ENCODE results near the gene EXOC8.
"Not testable (repeated sequence)": the region's sequence is repeated elsewhere in the genome, so short reads cannot be mapped to it uniquely, and the experiment has no call there.

EXOC8 gene

DNA sequence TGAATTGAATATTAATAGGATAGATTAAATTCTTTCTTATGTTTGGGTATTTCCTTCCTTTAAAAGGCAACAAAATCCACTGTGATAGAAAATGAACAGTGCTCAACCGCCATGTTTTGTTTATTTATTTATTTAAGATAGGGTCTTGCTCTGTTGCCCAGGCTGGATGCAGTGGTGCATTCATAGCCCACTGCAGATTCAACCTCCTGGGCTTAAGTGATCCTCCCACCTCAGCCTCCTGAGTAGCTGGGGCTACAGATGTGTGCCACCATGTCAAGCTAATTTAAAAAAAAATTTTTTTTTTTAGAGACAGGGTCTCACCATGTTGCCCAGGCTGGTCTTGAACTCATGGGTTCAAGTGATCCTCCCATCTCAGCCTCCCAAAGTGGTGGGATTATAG lies 11.2 kb upstream of the EXOC8 start:
- FAIRE-seq, result not testable (repeated sequence)

DNA sequence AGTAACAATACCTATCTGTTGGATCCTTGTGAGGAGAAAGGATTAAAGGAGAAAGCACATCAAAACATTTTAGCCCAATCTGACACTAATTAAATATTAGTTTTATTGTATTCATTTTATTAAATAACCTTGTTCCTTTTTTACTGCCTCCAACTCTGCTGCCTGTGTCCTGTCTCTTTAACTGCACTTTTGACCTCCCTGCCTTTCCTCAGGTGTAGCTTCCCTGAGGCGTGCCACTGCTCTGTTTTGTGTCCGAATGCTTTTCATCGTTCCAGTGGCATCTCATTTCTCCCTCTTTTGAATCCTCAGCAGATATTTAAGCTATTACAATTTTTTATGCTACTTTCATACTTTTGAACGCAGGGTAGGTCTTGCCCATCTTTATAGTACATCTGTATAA lies 10.8 kb upstream of the EXOC8 start:
- no peak for FAIRE-seq

DNA sequence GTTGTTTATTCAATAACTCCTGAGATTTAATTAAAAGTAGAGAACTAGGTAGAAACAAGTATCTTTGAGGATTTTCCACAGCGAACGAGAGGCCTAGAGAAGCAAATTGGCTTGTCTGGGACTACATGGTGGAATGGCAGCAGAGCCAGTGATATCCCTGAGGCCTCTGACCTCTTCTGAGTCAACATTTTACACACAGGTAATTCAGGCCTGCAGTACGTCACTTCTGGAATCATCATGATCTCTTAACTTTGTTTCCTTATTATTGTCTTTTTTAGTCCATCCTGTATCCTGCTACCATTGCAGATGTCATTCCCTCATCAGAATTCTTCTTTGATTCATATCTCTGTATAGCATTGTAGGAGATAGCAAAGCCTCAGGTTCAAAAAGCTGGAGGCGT lies 10.3 kb upstream of the EXOC8 start:
- FAIRE-seq, result no peak

DNA sequence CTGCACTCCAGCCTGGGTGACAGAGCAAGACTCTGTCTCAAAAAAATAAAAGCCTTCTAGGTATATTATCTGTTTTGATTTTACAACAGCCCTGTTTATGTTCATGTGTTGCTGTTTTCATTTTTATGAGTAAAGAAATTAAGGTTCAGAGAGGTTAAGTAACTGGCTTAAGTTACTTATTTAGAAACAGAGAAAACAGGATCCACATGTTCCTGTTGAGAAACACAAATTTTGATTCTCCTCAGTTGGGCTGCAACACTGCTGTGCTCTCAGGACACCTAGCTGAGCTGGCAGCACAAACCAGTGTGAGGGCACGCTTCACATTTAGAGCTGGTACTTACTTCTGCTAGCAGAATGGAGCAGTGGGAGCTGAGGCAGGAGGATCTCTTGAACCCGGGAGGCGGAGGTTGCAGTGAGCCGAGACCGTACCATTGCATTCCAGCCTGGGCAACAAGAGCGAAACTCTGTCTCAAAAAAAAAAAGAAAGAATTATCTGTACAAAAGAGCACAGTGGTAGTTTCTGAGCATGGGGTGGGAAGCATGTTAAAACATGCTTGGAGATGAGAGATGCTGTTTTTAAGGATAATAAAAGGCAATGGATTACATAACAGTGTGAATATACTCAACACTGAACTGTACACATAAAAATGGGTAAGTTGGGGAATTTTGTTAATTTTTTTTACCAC lies 2.8 kb upstream of the EXOC8 start:
- FAIRE-seq, result no peak

DNA sequence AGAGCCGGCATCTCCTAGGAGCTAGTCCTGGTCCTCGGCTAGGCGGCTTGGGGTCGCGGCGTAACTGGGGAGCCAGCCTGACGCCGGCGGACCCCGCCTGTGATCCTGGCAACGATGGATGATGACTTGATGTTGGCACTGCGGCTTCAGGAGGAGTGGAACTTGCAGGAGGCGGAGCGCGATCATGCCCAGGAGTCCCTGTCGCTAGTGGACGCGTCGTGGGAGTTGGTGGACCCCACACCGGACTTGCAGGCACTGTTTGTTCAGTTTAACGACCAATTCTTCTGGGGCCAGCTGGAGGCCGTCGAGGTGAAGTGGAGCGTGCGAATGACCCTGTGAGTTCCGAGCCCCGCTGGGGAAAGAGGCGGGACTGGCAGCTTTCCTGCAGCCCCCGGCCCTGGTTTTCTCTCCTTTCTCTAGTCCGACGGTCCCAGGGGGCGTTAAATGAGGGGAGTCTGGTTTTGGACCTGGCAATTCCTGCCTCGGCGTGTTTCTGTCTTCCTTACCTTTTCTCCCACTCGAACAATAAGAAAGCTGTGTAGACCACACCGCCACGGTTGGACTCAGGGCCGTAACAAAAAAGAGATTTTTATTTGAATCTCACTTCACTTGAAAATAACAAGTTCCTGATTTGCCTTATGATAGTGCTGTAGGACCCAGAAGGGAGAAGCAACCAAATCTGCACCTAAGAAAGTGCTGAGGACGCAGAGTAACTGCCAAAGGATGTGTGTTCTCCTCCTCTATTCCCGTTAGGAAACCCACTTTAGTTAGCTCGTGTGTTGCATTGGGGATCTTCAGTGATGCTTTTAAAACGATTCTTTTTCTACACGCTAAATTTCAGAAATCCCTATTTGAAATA lies 847 bp upstream of the EXOC8 start, which contains the start of gene SPRTN:
Gene SPRTN, plus strand, starts transcription at position 24 of the 859 bp plus-strand sequence. Its CDS starts 91 bp downstream, at position 115.
- FAIRE-seq, result no peak

DNA sequence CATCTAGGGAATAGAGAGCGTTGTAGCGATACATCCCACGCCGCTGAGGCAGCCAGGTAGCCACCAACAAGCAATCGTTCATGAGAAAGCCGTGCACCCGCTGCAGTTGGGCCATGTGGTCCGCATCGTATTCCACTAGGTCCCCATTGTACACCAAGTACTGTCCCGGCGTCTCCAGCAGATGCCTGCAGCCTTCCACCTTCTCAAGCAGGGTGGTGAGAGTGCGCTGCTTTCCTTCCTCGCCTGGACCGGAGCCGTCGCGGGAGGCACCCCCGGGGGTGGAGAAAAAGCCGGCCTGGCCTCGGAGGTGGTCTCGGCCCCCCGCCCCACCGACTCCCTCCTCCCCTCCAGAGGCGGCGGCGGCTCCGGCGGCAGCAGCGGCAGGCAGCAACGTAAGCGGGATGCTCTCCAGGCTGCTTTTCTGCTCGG lies 595 bp downstream of the EXOC8 start:
- no peak for FAIRE-seq

DNA sequence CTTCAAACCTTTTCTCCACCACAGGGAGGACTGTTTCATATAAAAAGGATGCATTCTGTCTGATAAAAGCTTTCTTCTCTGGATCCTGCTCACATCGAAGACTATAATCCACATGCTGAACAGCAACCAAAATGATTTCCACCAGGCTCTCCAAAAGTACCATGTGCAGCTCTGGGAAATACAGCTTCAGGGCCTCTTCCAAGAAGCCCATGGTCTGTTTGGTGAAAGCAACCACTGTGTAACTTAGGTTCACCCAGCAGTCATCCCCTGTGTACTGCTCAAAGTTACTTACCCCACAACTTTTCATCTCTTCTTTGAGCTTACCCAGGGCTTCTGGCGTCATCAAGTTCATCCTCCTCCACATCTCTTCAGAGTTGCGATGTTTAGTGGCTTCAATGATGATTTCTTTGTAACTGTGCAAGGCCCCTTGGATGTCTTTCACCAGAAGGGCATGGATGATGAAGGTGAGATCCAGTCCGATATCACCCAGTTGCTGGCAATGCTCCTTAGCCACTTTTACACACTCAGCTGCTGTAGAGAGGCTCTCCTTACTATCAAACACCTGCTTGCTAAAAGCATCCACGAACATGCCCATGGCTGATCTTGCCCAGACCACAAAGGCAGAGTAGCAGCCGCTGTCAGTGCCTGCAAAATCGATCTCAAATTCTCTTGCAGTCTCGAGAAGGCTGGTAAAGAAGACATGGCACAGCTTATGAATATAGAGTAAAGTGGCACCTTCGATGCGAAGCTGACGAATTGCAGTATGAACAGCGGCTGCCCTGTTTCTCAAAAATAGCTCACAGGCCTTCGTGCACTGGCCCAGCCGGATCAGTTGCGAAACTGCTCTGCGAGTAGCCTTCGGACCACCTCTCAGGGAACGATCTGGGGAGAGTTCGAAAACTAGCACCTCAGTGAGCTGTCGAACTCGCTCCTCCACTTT lies 1.7 kb downstream of the EXOC8 start:
- FAIRE-seq, result no peak

DNA sequence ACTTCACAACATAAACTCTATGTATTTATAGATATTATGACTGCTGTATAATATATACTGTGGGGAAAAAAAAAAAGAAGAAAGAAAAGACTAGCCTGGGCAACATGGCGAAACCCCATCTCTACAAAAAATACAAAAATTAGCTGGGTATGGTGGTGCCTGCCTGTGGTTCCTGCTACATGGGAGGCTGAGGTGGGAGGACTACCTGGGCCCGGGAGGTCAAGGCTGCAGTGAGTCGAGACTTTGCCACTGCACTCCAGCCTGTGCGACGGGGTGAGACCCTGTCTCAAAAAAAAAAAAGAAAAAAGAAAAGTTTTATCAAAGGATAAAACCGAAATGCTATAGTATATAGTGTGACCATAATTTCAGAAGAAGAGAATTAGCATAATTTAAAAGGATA lies 2.7 kb downstream of the EXOC8 start:
- FAIRE-seq, result no peak

DNA sequence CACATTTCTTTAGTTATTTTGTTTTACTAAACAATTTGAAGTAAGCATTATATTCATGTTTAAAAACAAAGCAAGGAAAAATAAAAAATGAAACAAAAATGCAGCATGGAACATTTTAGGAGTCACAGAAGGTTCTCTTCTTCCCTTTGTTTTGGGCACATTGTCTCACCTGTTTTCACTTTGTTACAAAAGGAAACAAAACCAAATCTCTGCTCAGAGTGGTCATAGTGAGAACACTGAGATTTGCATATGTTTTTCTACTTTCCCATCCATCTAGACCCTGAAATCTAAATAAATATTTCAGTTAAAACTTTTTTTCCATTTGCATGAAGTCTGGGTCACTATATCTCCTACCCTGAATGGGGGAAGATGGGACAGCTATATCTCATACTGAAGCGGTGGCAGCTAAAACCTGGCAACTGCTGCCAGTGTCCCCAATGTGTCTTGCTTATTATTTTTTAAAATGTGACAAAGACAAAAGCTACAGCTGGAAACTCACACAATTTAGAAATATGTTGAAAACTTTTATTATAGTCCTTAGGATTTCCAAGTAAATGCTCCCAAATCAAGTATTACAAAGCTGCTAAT lies 3.5 kb downstream of the EXOC8 start:
- no peak for FAIRE-seq

DNA sequence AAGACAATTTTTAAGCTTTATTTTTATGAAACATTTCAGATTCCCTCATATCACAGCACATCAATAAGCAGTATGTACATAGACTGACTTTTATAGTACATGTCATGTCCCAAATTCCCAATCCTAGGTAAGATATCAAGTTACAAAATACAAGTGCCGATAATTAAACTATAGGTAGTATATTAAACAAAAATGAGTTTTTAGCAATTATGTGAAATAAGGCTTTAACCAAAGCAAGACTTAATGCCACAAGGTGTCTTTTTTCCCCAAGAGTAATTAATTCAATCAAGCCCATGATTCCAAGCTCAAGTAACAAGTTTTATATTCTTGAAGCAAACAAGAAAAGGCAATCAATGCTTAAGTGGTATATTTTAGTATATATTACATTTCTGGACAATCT lies 4.9 kb downstream of the EXOC8 start:
- no peak for FAIRE-seq

DNA sequence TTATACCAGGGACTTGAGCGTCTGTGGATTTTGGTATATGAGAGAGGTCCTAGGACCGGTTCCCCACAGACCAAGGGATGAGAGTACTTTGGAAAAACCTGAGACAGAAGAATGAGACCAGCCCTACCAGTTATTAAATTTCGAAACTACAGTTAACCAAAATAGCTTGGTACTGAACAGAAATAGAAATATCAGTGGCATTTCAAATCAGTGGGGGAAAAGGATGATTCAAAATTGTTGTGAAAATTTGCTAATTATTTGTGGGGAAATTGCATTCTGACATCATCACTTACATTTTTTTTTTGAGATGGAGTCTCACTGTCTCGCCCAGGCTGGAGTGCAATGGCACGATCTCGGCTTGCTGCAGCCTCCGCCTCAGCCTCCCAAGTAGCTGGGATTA lies 8.2 kb downstream of the EXOC8 start:
- FAIRE-seq, result no peak

DNA sequence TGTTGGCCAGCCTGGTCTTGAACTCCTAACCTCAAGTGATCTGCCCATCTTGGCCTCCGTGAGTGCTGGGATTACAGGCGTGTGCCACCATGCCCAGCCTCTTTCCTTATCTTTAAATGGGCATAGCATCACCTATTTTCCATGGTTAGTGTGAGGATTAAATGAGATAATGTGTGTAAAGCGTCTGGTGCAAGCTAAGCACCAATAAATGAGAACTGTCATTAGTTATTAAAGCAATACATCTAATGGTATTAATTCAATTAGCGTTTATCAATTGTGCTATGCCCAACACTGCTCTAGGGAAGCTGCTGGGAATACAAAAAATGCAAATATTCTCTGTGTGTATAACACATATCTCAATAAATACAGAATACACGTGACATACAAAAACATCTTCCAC lies 10.0 kb downstream of the EXOC8 start:
- FAIRE-seq, result no peak

DNA sequence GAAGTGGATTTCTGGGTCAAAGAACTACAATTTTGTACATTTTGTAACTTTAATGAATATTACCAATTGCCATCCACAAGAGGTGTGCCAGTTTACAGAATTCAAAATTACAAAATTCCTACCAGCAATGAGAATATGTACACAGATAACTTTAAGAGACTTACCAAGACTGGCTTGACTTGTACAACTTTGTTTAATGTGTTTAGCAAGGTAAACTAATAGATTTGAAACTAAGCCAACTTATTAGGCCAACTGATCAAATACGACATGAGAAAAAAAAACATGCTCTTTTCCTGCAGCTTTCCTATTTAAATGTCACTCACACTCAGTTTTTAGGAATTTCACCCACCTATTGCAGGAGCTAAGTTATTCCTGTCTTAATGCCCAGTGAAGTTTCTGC lies 11.4 kb downstream of the EXOC8 start:
- no peak for FAIRE-seq

DNA sequence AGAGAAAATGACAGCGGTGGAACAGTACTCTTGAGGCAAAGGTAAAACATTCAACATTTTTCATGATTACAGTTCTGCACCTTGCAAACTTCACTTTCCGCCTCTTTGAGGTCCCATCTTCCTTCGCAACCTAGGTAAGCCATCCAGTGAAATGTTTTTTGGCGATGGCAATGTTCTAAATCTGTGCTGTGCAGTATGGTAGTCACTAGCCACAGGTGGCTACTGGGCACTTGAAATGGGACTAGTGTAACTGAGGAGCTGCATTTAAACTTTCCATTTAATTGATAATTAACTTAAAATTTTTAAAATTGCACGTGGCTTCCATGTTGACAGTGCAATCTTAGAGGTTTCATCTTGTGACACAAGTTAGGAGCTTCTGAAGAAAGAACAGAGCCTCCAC lies 13.0 kb downstream of the EXOC8 start:
- FAIRE-seq, result no peak

DNA sequence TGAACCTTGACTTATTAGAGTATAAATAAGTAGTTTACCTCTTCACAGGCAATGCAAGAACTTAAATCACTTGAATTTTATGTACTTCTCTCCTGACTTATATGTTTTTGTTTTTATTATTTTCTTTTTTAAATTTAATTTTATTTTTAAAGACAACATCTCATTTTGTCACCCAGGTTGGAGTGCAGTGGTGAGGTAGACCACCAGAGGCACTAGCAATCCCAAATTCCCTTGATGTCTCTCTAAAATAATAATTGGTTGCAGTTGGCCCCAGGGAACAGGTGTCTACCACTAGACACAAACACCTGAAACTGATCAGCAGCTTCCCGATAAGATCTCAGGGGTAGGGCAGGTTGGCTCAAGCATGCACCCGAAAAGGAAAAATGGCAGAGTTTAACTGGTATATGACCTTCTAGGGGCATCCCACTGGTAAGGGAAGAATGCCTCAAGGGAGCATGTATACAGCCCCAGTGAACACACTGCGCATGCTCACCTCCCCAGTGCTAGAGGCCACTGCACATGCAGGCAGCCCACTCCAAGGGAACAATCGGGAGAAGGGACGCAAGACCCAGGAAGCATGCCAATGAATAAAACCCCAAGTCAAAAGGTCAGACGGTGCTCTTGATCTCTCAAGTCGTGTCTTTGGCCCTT lies 14.6 kb downstream of the EXOC8 start:
- no peak for FAIRE-seq

DNA sequence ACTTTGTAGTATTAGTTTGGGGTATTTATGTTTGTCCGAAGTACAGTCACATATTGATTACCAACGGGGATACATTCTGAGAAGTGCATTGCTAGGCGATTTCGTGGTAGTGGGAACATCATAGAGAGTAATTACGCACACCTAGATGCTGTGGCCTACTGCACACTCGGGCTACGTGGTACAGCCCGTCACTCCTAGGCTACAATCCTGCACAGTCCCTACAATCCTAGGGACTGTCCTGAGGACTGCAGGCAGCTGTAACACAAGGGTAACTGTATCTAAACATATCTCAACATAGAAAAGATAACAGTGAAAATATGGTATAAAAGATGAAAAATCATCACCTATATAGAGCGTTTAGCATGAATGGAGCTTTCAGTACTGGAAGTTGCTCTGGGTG lies 18.6 kb downstream of the EXOC8 start:
- no peak for FAIRE-seq

DNA sequence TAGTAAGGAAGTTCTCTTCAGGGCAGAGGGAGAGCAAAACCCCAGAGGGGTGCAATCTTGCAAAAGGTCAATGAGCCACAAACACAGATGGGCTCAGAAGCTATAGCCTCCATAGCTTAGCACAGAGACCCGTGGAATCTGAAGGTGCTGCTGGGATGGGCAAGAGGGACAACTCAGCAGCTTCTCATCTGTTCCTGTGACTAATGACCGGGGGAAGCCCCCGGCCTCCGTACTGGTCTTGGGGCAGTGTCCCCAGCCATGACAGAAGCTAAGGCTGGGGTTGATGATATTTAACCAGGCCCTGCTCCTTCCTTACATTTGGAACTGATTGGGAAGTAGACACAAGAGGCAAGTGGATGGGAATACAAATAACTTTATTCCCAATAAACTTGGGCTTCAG lies 19.1 kb downstream of the EXOC8 start:
- no peak for FAIRE-seq

DNA sequence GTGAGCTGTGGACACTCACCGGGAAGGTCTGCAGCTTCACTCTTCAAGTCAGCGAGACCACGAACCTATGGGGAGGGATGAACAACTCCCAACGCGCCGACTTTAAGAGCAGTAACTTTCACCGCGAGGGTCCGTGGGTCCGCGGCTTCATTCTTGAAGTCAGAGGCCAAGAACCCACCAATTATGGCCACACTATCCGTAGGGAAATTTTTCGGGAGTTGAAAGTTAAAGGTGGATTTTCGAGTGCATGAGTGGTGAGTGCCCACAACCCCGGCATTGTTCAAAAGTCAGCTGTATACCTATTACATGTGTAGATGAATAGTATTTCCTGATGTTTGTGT lies 19.7 kb downstream of the EXOC8 start:
- FAIRE-seq, result no peak

DNA sequence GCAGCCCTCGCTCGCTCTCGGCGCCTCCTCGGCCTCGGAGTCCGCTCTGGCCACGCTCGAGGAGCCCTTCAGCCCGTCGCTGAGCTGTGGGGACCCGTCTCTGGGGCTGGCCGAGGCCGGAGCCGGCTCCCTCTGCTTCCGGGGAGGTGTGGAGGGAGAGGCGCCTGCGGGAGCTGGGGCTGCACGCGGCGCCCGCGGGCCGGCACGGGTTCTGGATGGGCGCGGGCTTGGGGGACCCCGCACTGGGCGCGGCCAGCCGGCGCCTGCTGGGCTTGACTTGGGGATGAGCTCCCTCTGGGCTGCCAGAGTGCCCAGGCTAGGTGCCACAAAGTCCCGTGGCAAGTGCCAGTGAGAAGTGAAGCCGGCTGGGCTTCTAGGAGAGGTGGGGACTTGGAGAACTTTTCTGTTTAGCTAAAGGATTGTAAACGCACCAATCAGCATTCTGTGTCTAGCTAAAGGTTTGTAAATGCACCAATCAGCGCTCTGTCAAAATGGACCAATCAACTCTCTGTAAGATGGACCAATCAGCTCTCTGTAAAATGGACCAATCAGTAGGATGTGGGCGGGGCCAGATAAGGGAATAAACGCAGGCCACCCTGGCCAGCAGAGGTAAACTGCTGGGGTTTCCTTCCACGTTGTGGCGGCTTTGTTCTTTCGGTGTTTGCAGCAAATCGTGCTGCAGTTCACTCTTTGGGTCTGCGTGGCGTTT lies 20.2 kb downstream of the EXOC8 start:
- no peak for FAIRE-seq

DNA sequence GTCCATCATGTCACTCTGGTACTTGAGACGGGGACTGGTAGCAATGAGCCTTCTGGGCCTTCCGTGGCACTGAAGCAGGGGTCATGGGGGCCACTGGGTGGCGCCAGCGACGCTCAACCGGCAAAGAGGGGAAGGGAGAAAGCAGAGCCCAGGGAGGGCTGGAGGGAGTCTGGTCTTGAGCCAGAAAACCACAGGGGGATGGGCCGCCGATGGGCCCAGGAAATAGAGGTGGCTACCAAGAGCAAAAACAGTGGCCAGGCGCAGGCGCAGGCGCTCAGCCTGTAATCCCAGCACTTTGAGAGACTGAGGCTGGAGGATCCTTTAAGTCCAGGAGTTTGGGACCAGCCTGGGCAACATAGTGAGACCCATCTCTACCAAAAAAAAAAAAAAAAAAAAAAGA lies 21.8 kb downstream of the EXOC8 start:
- no peak for FAIRE-seq

DNA sequence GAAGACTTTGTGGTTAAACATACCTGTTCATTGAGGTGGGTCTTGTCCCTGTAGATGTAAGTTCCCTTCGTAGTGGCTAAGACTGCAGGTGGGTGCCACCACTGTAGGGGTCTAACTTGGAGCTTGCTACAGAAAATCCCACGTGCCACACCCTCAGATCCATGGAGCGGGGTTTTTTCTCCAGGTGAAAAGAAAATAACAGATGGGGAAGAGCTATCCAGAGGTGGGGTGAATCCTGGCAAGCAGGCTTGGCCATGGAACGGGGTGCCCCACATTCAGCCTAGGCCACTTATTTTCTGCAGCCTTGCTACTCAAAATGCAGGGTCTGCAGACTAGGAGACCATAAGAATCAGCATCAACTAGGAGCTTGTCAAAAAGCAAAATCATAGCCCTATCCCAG lies 24.0 kb downstream of the EXOC8 start:
- no peak for FAIRE-seq

DNA sequence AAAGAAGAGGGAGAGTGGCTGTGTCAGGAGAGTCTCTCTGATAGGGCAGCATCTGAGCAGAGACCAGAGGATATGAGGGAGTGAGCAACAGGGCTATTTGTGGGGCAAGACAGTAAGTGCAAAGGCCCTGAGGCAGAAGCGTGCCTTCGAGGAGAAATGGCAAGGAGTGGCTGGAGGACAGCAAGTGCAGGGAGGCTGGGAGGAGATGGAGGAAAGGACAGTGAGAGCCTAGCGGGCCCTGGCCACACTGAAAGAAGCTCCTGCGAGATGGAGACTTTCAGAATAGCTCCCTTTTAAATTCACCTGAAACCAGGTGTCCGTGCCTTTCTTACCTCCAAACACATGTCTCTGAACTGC lies 25.2 kb downstream of the EXOC8 start:
- no peak for FAIRE-seq

Data from islet of Langerhans (tissue), 1 donor.